HepG2 (cell line): Measurements from ENCODE around the gene YIPF3. TPM values are rescaled to one million over a fixed set of nuclear protein-coding genes. Genes with fewer than 3 reads are reported as not detected.
A peak's percentile ranks its signal among the peaks of the same experiment; 100 is the strongest.

Source experiments
- CC2D1A ChIP-seq: sonication (generic); formaldehyde crosslinking; IDR thresholded peaks from 2 replicates; pipeline ENCODE4 v1.8.1; 2023; ENCODE audit warnings: mild to moderate bottlenecking, missing genetic modification reagents
- CHCHD3 ChIP-seq: sonication (generic); formaldehyde crosslinking; IDR thresholded peaks from 2 replicates; pipeline ENCODE4 v1.8.0; 2022; ENCODE audit warnings: mild to moderate bottlenecking, missing genetic modification reagents, moderate library complexity
- ELF3 ChIP-seq: IDR thresholded peaks from 2 replicates; pipeline ENCODE4 v1.6.1; 2016; ENCODE audit warnings: missing genetic modification reagents, missing compliant biosample characterization
- FOXC1 ChIP-seq: sonication (generic); formaldehyde crosslinking; IDR thresholded peaks from 2 replicates; pipeline ENCODE4 v1.8.0; 2022; ENCODE audit warnings: mild to moderate bottlenecking, missing genetic modification reagents, borderline replicate concordance
- FOXK2 ChIP-seq: fragments of 450-650 bp; IDR thresholded peaks from 2 replicates; pipeline ENCODE4 v1.6.1; 2016
- HIVEP1 ChIP-seq: sonication (generic); formaldehyde crosslinking; IDR thresholded peaks from 2 replicates; pipeline ENCODE4 v1.4.0; 2020; ENCODE audit warnings: mild to moderate bottlenecking, missing genetic modification reagents
- HNRNPL ChIP-seq: fragments of 200-400 bp; formaldehyde crosslinking; IDR thresholded peaks from 2 replicates; pipeline ENCODE4 v1.6.1; 2017; ENCODE audit warnings: mild to moderate bottlenecking, low read depth, low read length
- MIER3 ChIP-seq: IDR thresholded peaks from 2 replicates; pipeline ENCODE4 v1.6.1; 2016; ENCODE audit warnings: missing compliant biosample characterization, borderline replicate concordance
- RCOR2 ChIP-seq: IDR thresholded peaks from 2 replicates; pipeline ENCODE4 v1.6.1; 2016; ENCODE audit warnings: missing biosample characterization, missing genetic modification reagents
- SP5 ChIP-seq: IDR thresholded peaks from 2 replicates; pipeline ENCODE4 v1.6.1; 2016; ENCODE audit warnings: low read depth, borderline replicate concordance
- TOPORS ChIP-seq: sonication (generic); formaldehyde crosslinking; IDR thresholded peaks from 2 replicates; pipeline ENCODE4 v1.8.0; 2023; ENCODE audit warnings: mild to moderate bottlenecking, missing genetic modification reagents
- ZNF180 ChIP-seq: sonication (generic); formaldehyde crosslinking; IDR thresholded peaks from 2 replicates; pipeline ENCODE4 v1.4.0; 2020; ENCODE audit warnings: low read depth, missing genetic modification reagents, borderline replicate concordance
- ZNF274 ChIP-seq: sonication (generic); formaldehyde crosslinking; IDR thresholded peaks from 2 replicates; pipeline ENCODE4 v1.5.1; 2020; ENCODE audit warnings: mild to moderate bottlenecking, missing genetic modification reagents
- ZNF572 ChIP-seq: sonication (generic); formaldehyde crosslinking; IDR thresholded peaks from 2 replicates; pipeline ENCODE4 v1.5.1; 2020; ENCODE audit warnings: mild to moderate bottlenecking, missing genetic modification reagents
- ZNF598 ChIP-seq: sonication (generic); formaldehyde crosslinking; IDR thresholded peaks from 2 replicates; pipeline ENCODE4 v1.5.1; 2020; ENCODE audit warnings: mild to moderate bottlenecking, missing genetic modification reagents, borderline replicate concordance
- ZNF747 ChIP-seq: sonication (generic); formaldehyde crosslinking; IDR thresholded peaks from 2 replicates; pipeline ENCODE4 v1.8.1; 2023; ENCODE audit warnings: missing genetic modification reagents, mild to moderate bottlenecking, borderline replicate concordance
- ZNF788 ChIP-seq: sonication (generic); formaldehyde crosslinking; IDR thresholded peaks from 2 replicates; pipeline ENCODE4 v1.5.0; 2020; ENCODE audit warnings: mild to moderate bottlenecking, missing genetic modification reagents, borderline replicate concordance
- polyA plus RNA-seq, 8 experiments: library from polyadenylated mRNA; depleted of rRNA in 3 of 8; stranded (reverse) in 7 of 8; unstranded in 1 of 8; fragments of >200 nt; fragmentation: Illumina TruSeq in 4 of 8; extraction: Trizol in 4 of 8; gene quantifications; 2 replicates each; pipeline versions ENCODE4 v1.2.1 to v1.2.3, GENCODE V29; 2011 to 2016; ENCODE audit warnings: low read depth in 4 of 8, missing spikeins in 1 of 8, mixed read lengths in 1 of 8; ENCODE audit not compliant: insufficient read depth in 1 of 8
- total RNA-seq, 5 experiments: library from RNA; depleted of rRNA; stranded (reverse); fragments of >200 nt; fragmentation: Illumina TruSeq; extraction: Trizol; gene quantifications; 2 replicates each; pipeline ENCODE4 v1.2.3, GENCODE V29; 2016; ENCODE audit warnings: low read depth in 1 of 5
- TF ChIP-seq, protein P1 (sequence below): sonication (generic); formaldehyde crosslinking; IDR thresholded peaks from 2 replicates; pipeline ENCODE4 v1.5.0; 2020; ENCODE audit warnings: mild to moderate bottlenecking, missing genetic modification reagents
- TF ChIP-seq, protein P2 (sequence below): sonication (generic); formaldehyde crosslinking; IDR thresholded peaks from 2 replicates; pipeline ENCODE4 v1.4.0; 2020; ENCODE audit warnings: mild to moderate bottlenecking, missing genetic modification reagents

Gene YIPF3
- total and polyA plus RNA-seq, 2 of the 13 experiments (the other 11 are each of a cell fraction or from before 2014, with no cell fraction given) = 107 to 206 TPM

DNA sequence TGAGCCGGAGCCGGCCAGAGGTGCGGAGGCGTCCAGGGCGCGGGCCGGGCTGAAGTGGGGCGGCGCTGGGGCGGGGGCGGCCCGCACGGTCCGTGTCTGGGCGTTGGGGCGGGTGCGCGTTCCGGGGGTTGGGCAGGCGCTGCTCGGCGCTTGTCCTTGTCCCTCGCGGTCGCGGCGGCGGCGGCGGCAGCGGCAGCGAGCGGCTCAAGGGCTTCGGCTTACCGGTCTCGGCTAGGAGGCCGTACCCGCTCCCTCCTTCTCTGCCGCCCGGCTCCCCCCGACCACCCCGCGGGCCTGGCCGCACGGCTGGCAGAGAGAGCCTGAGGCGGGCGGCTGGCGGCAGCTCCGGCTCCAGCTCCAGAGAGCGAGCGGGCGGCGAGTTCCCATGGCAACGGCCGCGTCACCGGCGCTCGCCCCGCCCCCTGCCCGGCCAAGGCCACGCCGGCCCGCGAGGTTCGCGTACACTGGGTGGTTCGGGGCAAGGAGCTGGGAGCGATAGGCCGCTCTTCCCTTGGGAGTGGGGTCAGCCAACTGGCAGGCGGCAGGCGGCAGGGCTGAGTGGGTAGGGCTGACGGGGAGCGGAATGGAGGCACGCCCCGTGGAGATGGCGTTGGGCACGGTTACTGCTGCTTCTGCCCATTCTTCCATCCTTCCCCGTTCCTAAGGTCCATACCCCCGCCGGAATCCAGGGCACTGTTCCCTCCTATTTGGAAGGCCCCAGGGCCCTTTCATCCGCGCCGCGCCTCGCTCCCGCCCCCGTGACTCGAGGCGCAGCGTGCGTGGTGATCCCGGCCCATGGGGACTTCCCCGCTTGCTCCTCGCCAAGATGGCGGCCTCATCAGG, 6.5 kb downstream of the YIPF3 start, which contains the start of gene LRRC73 (continued):
- TF ChIP-seq, protein P1, sequence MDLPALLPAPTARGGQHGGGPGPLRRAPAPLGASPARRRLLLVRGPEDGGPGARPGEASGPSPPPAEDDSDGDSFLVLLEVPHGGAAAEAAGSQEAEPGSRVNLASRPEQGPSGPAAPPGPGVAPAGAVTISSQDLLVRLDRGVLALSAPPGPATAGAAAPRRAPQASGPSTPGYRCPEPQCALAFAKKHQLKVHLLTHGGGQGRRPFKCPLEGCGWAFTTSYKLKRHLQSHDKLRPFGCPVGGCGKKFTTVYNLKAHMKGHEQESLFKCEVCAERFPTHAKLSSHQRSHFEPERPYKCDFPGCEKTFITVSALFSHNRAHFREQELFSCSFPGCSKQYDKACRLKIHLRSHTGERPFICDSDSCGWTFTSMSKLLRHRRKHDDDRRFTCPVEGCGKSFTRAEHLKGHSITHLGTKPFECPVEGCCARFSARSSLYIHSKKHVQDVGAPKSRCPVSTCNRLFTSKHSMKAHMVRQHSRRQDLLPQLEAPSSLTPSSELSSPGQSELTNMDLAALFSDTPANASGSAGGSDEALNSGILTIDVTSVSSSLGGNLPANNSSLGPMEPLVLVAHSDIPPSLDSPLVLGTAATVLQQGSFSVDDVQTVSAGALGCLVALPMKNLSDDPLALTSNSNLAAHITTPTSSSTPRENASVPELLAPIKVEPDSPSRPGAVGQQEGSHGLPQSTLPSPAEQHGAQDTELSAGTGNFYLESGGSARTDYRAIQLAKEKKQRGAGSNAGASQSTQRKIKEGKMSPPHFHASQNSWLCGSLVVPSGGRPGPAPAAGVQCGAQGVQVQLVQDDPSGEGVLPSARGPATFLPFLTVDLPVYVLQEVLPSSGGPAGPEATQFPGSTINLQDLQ = peak; percentile 61; the same call in 1 of the 2 replicates
- 0 out of 2 replicates have a peak, but pooled peaks have one; percentile 32 for TF ChIP-seq HNRNPL
- no peak for TF ChIP-seq FOXK2
- 0 out of 2 replicates have a peak, but pooled peaks have one; percentile 24 for TF ChIP-seq ZNF572 (CRISPR knock-in tag)
- TF ChIP-seq FOXC1 (CRISPR knock-in tag) = peak; percentile 47
- 0 out of 2 replicates have a peak, but pooled peaks have one; percentile 18 for TF ChIP-seq CHCHD3 (CRISPR knock-in tag)
- TF ChIP-seq ZNF180 (CRISPR knock-in tag) = no peak
- TF ChIP-seq CC2D1A (CRISPR knock-in tag) = no peak
- no peak for TF ChIP-seq MIER3 (CRISPR knock-in tag)
- peak; percentile 84; the same call in 1 of the 2 replicates for TF ChIP-seq ZNF598
- TF ChIP-seq ELF3 (CRISPR knock-in tag) = peak; percentile 19; the same call in 1 of the 2 replicates
- TF ChIP-seq TOPORS (CRISPR knock-in tag) = peak; percentile 77; the same call in 1 of the 2 replicates
- TF ChIP-seq, protein P2, sequence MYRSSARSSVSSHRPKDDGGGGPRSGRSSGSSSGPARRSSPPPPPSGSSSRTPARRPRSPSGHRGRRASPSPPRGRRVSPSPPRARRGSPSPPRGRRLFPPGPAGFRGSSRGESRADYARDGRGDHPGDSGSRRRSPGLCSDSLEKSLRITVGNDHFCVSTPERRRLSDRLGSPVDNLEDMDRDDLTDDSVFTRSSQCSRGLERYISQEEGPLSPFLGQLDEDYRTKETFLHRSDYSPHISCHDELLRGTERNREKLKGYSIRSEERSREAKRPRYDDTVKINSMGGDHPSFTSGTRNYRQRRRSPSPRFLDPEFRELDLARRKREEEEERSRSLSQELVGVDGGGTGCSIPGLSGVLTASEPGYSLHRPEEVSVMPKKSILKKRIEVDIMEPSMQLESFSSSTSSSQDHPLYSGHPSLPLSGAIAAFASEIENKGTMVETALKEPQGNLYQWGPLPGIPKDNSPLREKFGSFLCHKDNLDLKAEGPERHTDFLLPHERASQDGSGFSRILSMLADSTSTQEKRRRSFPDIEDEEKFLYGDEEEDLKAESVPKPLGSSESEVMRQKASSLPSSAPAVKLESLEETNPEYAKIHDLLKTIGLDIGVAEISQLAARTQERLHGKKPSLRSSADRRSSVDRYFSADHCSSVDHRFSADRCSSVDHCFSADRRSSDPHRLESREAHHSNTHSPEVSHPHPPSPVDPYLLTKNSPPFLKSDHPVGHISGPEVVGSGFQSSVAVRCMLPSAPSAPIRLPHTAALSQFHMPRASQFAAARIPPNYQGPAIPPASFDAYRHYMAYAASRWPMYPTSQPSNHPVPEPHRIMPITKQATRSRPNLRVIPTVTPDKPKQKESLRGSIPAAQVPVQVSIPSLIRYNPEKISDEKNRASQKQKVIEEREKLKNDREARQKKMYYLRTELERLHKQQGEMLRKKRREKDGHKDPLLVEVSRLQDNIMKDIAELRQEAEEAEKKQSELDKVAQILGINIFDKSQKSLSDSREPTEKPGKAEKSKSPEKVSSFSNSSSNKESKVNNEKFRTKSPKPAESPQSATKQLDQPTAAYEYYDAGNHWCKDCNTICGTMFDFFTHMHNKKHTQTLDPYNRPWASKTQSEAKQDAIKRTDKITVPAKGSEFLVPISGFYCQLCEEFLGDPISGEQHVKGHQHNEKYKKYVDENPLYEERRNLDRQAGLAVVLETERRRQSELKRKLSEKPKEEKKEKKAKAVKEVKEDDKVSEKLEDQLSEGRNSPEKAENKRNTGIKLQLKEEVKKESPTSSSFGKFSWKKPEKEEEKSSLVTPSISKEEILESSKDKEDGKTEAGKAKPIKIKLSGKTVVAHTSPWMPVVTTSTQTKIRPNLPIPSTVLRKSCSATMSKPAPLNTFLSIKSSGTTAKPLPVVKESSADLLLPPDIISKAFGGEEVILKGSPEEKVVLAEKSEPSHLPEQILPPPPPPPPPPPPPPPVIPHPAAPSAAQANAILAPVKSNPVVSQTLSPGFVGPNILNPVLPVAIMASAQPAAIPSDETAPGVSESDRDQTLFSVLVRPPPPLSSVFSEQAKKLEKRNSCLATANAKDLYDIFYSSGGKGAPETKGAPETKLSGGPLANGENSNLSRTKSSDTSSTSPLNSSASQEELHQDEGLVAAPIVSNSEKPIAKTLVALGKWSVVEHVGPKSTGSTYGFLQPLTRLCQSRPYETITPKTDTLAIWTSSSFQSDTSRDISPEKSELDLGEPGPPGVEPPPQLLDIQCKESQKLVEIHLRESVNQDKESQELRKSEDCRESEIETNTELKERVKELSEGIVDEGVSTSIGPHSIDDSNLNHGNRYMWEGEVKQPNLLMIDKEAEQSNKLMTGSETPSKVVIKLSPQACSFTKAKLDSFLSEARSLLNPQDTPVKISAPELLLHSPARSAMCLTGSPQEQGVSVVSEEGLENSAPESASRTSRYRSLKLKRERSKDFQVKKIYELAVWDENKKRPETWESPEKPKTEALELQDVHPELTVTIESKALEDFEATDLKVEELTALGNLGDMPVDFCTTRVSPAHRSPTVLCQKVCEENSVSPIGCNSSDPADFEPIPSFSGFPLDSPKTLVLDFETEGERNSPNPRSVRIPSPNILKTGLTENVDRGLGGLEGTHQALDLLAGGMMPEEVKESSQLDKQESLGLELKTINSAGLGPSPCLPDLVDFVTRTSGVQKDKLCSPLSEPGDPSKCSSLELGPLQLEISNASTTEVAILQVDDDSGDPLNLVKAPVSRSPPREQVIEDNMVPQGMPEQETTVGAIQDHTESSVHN (CRISPR knock-in tag) = peak; percentile 94
- TF ChIP-seq ZNF274 = peak; percentile 79; the same call in 1 of the 2 replicates
- TF ChIP-seq RCOR2 = no peak
- no peak; the same call in 1 of the 2 replicates for TF ChIP-seq ZNF747 (CRISPR knock-in tag)
- peak; percentile 85 for TF ChIP-seq SP5 (CRISPR knock-in tag)
- peak; percentile 54; the same call in 1 of the 2 replicates for TF ChIP-seq HIVEP1 (CRISPR knock-in tag)
- peak; percentile 83; the same call in 1 of the 2 replicates for TF ChIP-seq ZNF788
